EL (cell line): ENCODE measurements around the gene PTPRQ.

ENCODE experiments used
- DNase-seq: peaks from one replicate; pipeline ENCODE4 v3.0.0-alpha.2; 2016

Gene PTPRQ

GRCh38 chr12:80648881-80649280, 204.8 kb downstream of the PTPRQ start:
- peak; percentile 85 for DNase-seq

GRCh38 chr12:80655751-80656150, 211.7 kb downstream of the PTPRQ start:
- DNase-seq = no peak

- DNase-seq = no peak
Measured at GRCh38 chr12:80659512-80660063, 215.6 kb downstream of the PTPRQ start.

- DNase-seq = no peak
Measured at GRCh38 chr12:80662586-80662985, 218.6 kb downstream of the PTPRQ start.

GRCh38 chr12:80670214-80670613, 226.2 kb downstream of the PTPRQ start:
- DNase-seq = no peak

GRCh38 chr12:80676042-80676636, 232.1 kb downstream of the PTPRQ start:
- DNase-seq = peak; percentile 4

- no peak for DNase-seq
Measured at GRCh38 chr12:80676856-80677255, 232.8 kb downstream of the PTPRQ start.

- no peak for DNase-seq
Measured at GRCh38 chr12:80677994-80678393, 234.0 kb downstream of the PTPRQ start.

- no peak for DNase-seq
Measured at GRCh38 chr12:80679346-80680131, 235.5 kb downstream of the PTPRQ start.

GRCh38 chr12:80681287-80681686, 237.3 kb downstream of the PTPRQ start:
- DNase-seq = no peak

GRCh38 chr12:80681786-80682185, 237.8 kb downstream of the PTPRQ start:
- no peak for DNase-seq

- DNase-seq = no peak
Measured at GRCh38 chr12:80684077-80684495, 240.1 kb downstream of the PTPRQ start.

- DNase-seq = no peak
Measured at GRCh38 chr12:80690090-80690489, 246.1 kb downstream of the PTPRQ start.

GRCh38 chr12:80690513-80690912, 246.5 kb downstream of the PTPRQ start:
- DNase-seq = no peak

- no peak for DNase-seq
Measured at GRCh38 chr12:80692114-80692513, 248.1 kb downstream of the PTPRQ start.

GRCh38 chr12:80697270-80697887, 253.3 kb downstream of the PTPRQ start:
- no peak for DNase-seq

- no peak for DNase-seq
Measured at GRCh38 chr12:80698256-80698655, 254.2 kb downstream of the PTPRQ start.

GRCh38 chr12:80698847-80699542, 255.0 kb downstream of the PTPRQ start:
- DNase-seq = no peak

GRCh38 chr12:80700327-80700726, 256.3 kb downstream of the PTPRQ start:
- no peak for DNase-seq

GRCh38 chr12:80701388-80701787, 257.4 kb downstream of the PTPRQ start:
- DNase-seq = peak; percentile 43

GRCh38 chr12:80702889-80703805, 259.1 kb downstream of the PTPRQ start:
- peak; percentile 72 for DNase-seq

GRCh38 chr12:80704420-80704819, 260.4 kb downstream of the PTPRQ start:
- no peak for DNase-seq
